ENCODE results near the gene CRIP2. TPM values are rescaled to one million over a fixed set of nuclear protein-coding genes. Genes with fewer than 3 reads are reported as not detected.

The CRIP2 gene
- total and polyA plus RNA-seq, 2 of the 8 experiments (the other 6 are each of a cell fraction or from before 2014, with no cell fraction given) = 4.2 to 13.5 TPM

GRCh38 chr14:105473677-105474482 lies 741 bp upstream of the CRIP2 start (continued):
- TF ChIP-seq RBBP5 (IDR thresholded peaks at IDR 0.05; ENCODE audit: borderline replicate concordance, low read depth, low read length) = peak; percentile 62; the same call in 1 of the 2 replicates
- peak in 1 of 2 experiments; percentile 55; a peak in 1 of 3 replicates for TF ChIP-seq EP300 (IDR thresholded peaks at IDR 0.05; ENCODE audit: borderline replicate concordance in 1 of 2, low read depth in 2 of 2, low read length in 2 of 2)
- peak; percentile 3 for TF ChIP-seq KDM4A (IDR thresholded peaks at IDR 0.05; ENCODE audit: low read depth, low read length, severe bottlenecking)
- TF ChIP-seq TEAD4 (IDR thresholded peaks at IDR 0.05; ENCODE audit: low read depth, low read length) = no peak
- TF ChIP-seq KDM5A (IDR thresholded peaks at IDR 0.05; ENCODE audit: low read length) = no peak
- no peak for TF ChIP-seq RAD21 (IDR thresholded peaks at IDR 0.05 in 1 of 2, conservative IDR thresholded peaks at IDR 0.05 in 1 of 2; ENCODE audit: low read depth in 2 of 2, low read length in 2 of 2)
